Measurements from ENCODE around the gene ZNF230. TPM values are rescaled to one million over a fixed set of nuclear protein-coding genes. Genes with fewer than 3 reads are reported as not detected.
A peak's percentile ranks its signal among the peaks of the same experiment; 100 is the strongest.

The ZNF230 gene
- polyA plus RNA-seq, 1 donor (not counting 4 experiments of a cell fraction or from before 2014, with no cell fraction given): 2.9 TPM

GRCh38 chr19:43983544-43983911 lies 19.2 kb upstream of the ZNF230 start:
- peak overlapping the region; percentile 86 for H3K4me2 ChIP-seq (ENCODE audit: control insufficient read depth, extremely low read depth, insufficient read depth, low read depth, low read length)
- no peak overlapping the region for H3K9ac ChIP-seq (ENCODE audit: control insufficient read depth, extremely low read depth, insufficient read depth, low read length)
- no peak overlapping the region for H2AFZ ChIP-seq (ENCODE audit: control insufficient read depth, low read length)
- no peaks in the 10 kb centered on the region for H3K27me3 ChIP-seq (ENCODE audit: control insufficient read depth, extremely low read depth, insufficient read depth, low read length)
- H3K4me3 ChIP-seq (ENCODE audit: control insufficient read depth in 2 of 3, extremely low read depth in 1 of 3, insufficient read depth in 2 of 3, low read depth in 1 of 3, low read length in 3 of 3): peak overlapping the region in 1 of 3 experiments; percentile 8
- no peaks in the 10 kb centered on the region for H3K9me1 ChIP-seq (ENCODE audit: control insufficient read depth, extremely low read depth, insufficient read depth, low read length)
- H3K4me1 ChIP-seq (ENCODE audit: control insufficient read depth, extremely low read depth, insufficient read depth, low read length): no peaks in the 10 kb centered on the region
- peaks cover 0 to 2% of the 10 kb centered on the region in 2 experiments for H3K36me3 ChIP-seq (ENCODE audit: control insufficient read depth in 2 of 2, extremely low read depth in 1 of 2, insufficient read depth in 2 of 2, low read length in 2 of 2)
- H3K27ac ChIP-seq (ENCODE audit: control insufficient read depth, insufficient read depth, low read length): no peak overlapping the region
- FAIRE-seq (no peak), DNase-seq (ENCODE audit: low read depth, low spot score) (no peak)
- no peaks in the 10 kb centered on the region for H3K9me3 ChIP-seq (ENCODE audit: control insufficient read depth, low read depth, low read length)
- TF ChIP-seq, protein P1, sequence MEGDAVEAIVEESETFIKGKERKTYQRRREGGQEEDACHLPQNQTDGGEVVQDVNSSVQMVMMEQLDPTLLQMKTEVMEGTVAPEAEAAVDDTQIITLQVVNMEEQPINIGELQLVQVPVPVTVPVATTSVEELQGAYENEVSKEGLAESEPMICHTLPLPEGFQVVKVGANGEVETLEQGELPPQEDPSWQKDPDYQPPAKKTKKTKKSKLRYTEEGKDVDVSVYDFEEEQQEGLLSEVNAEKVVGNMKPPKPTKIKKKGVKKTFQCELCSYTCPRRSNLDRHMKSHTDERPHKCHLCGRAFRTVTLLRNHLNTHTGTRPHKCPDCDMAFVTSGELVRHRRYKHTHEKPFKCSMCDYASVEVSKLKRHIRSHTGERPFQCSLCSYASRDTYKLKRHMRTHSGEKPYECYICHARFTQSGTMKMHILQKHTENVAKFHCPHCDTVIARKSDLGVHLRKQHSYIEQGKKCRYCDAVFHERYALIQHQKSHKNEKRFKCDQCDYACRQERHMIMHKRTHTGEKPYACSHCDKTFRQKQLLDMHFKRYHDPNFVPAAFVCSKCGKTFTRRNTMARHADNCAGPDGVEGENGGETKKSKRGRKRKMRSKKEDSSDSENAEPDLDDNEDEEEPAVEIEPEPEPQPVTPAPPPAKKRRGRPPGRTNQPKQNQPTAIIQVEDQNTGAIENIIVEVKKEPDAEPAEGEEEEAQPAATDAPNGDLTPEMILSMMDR (optimal IDR thresholded peaks at IDR 0.05 in 1 of 3, IDR thresholded peaks at IDR 0.05 in 1 of 3, conservative IDR thresholded peaks at IDR 0.05 in 1 of 3; ENCODE audit: extremely low read depth in 1 of 3, insufficient read depth in 2 of 3, low read length in 3 of 3): no peak
- no peak for TF ChIP-seq EZH2 (IDR thresholded peaks at IDR 0.05; ENCODE audit: low read length)
- dilution Hi-C loops (cut with MboI; ENCODE audit: extremely low pct_ligation_motif_present, low sequenced_read_pairs): no loop called here
- H3K79me2 ChIP-seq (ENCODE audit: control insufficient read depth, insufficient read depth, low read length): peaks cover 18% of the 10 kb centered on the region
- H4K20me1 ChIP-seq (ENCODE audit: control insufficient read depth, extremely low read depth, insufficient read depth, low read length): no peaks in the 10 kb centered on the region

DNA sequence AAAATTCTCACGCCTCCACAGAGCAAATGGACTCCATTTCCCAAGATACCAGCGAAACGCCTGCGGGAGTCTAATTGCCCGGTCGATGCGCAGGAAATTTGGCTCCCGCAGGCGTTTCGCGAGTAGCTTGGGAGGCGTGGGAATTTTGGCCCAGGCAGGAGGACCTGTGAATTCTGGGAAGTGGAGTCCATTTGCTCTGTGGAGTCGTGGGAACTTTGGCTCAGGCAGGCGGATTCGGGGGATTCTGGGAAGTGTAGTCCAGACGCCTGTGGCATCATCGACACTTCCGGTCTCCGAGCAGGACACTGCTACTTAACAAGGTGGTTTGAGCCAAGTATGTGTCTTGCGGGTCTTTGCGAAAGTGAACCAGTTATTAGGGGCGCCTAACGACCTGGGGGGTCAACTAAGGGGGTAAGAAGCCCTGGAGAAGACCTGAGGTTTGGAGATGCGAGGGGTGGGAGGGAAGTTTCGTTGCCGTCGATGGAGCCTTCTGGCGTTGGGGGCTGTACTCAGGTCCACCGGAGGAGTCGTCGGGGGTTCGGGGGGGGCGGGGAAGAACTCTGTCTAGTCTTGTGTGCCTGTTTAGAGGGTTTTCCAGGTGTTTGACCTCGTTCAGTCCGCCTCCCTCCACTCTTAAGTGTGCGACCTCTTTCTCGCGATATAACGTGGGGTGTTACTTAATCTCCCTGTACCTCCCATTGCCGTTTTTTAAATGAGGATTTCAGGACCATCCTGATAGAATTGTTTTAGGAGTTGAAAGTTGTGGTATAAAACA lies 18.7 kb upstream of the ZNF230 start, which contains the start of gene ZNF155:
Gene ZNF155 (plus strand): TSS at position 277 of the 775 bp plus-strand sequence. CDS start 4,356 bp downstream, outside the sequence.
- DNase-seq (ENCODE audit: low read depth, low spot score) (peak; percentile 82), FAIRE-seq (peak; percentile 98)
- H3K4me3 ChIP-seq (ENCODE audit: control insufficient read depth in 2 of 3, extremely low read depth in 1 of 3, insufficient read depth in 2 of 3, low read depth in 1 of 3, low read length in 3 of 3): peak within 1 kb of the TSS; percentile 82 to 91 (median 89)
- peak within 1 kb of the TSS; percentile 78 for H3K9ac ChIP-seq (ENCODE audit: control insufficient read depth, extremely low read depth, insufficient read depth, low read length)
- peaks cover 18% of the 10 kb centered on the region for H3K79me2 ChIP-seq (ENCODE audit: control insufficient read depth, insufficient read depth, low read length)
- H3K27me3 ChIP-seq (ENCODE audit: control insufficient read depth, extremely low read depth, insufficient read depth, low read length): no peaks in the 10 kb centered on the region
- no peaks in the 10 kb centered on the region for H3K9me1 ChIP-seq (ENCODE audit: control insufficient read depth, extremely low read depth, insufficient read depth, low read length)
- H3K4me2 ChIP-seq (ENCODE audit: control insufficient read depth, extremely low read depth, insufficient read depth, low read depth, low read length): peak within 1 kb of the TSS; percentile 86
- H4K20me1 ChIP-seq (ENCODE audit: control insufficient read depth, extremely low read depth, insufficient read depth, low read length): no peaks in the 10 kb centered on the region
- dilution Hi-C loops (cut with MboI; ENCODE audit: extremely low pct_ligation_motif_present, low sequenced_read_pairs): no loop called here
- peaks cover 2 to 3% of the 10 kb centered on the region in 2 experiments for H3K36me3 ChIP-seq (ENCODE audit: control insufficient read depth in 2 of 2, extremely low read depth in 1 of 2, insufficient read depth in 2 of 2, low read length in 2 of 2)
- H3K4me1 ChIP-seq (ENCODE audit: control insufficient read depth, extremely low read depth, insufficient read depth, low read length): no peaks in the 10 kb centered on the region
- H3K27ac ChIP-seq (ENCODE audit: control insufficient read depth, insufficient read depth, low read length): peak within 1 kb of the TSS; percentile 70
- no peaks in the 10 kb centered on the region for H3K9me3 ChIP-seq (ENCODE audit: control insufficient read depth, low read depth, low read length)
- H2AFZ ChIP-seq (ENCODE audit: control insufficient read depth, low read length): peak within 1 kb of the TSS; percentile 95
- TF ChIP-seq, protein P1 (optimal IDR thresholded peaks at IDR 0.05 in 1 of 3, IDR thresholded peaks at IDR 0.05 in 1 of 3, conservative IDR thresholded peaks at IDR 0.05 in 1 of 3; ENCODE audit: extremely low read depth in 1 of 3, insufficient read depth in 2 of 3, low read length in 3 of 3): no peak

All from keratinocyte (primary cell).